ENCODE data around the gene FGF8. TPM values are rescaled to one million over a fixed set of nuclear protein-coding genes. Genes with fewer than 3 reads are reported as not detected.

FGF8 gene
- total and polyA plus RNA-seq, 9 of the 15 experiments (the other 6 are each of a cell fraction or from before 2014, with no cell fraction given): 0.13 to 0.82 (median 0.37) TPM; not detected in 5

DNA sequence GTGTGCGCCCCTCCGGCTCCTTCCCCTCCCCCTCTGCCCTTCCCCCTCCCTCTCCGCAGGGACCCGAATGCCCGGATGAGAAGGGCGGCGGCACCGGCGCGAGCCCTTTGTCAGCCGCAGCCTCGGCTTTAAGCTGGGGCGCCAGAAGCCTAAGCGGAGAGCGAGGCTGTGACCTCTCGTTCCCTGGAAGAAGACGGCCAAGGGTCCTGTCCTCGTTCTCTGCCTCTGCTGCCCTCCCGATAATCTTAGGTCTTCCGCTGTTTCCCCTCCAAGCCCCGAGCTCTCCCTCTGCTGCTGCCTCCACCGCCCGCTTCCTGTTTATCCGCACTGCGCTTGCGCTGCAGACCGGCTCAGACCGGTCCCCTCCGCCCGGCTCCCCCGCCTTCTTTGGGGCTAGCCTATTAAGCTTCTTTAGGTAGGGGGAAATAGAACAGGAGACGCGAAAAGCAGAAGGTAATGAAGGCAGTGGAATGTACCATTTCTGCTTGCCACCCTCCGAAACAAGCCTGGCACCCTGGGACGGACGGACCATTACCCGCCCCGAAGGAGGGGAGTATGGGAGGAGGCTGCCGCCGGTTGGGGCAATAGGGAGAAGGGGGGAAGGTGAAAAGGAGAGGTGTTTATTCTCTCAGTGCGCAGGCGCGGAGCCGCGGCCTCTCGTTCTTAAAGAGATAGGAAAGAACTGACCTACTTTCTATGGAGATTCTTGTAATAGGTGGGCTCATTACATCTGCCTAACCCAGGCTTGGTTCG, 42.4 kb upstream of the FGF8 start, which contains the start of gene OGA (continued):
- TF ChIP-seq, protein P1, sequence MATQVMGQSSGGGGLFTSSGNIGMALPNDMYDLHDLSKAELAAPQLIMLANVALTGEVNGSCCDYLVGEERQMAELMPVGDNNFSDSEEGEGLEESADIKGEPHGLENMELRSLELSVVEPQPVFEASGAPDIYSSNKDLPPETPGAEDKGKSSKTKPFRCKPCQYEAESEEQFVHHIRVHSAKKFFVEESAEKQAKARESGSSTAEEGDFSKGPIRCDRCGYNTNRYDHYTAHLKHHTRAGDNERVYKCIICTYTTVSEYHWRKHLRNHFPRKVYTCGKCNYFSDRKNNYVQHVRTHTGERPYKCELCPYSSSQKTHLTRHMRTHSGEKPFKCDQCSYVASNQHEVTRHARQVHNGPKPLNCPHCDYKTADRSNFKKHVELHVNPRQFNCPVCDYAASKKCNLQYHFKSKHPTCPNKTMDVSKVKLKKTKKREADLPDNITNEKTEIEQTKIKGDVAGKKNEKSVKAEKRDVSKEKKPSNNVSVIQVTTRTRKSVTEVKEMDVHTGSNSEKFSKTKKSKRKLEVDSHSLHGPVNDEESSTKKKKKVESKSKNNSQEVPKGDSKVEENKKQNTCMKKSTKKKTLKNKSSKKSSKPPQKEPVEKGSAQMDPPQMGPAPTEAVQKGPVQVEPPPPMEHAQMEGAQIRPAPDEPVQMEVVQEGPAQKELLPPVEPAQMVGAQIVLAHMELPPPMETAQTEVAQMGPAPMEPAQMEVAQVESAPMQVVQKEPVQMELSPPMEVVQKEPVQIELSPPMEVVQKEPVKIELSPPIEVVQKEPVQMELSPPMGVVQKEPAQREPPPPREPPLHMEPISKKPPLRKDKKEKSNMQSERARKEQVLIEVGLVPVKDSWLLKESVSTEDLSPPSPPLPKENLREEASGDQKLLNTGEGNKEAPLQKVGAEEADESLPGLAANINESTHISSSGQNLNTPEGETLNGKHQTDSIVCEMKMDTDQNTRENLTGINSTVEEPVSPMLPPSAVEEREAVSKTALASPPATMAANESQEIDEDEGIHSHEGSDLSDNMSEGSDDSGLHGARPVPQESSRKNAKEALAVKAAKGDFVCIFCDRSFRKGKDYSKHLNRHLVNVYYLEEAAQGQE (IDR thresholded peaks at IDR 0.05; ENCODE audit: borderline replicate concordance): peak; percentile 100
- TF ChIP-seq, protein P1 (CRISPR knock-in tag; IDR thresholded peaks at IDR 0.05; ENCODE audit: low read depth): 0 out of 2 replicates have a peak, but pooled peaks have one; percentile 23
- TF ChIP-seq, protein P2, sequence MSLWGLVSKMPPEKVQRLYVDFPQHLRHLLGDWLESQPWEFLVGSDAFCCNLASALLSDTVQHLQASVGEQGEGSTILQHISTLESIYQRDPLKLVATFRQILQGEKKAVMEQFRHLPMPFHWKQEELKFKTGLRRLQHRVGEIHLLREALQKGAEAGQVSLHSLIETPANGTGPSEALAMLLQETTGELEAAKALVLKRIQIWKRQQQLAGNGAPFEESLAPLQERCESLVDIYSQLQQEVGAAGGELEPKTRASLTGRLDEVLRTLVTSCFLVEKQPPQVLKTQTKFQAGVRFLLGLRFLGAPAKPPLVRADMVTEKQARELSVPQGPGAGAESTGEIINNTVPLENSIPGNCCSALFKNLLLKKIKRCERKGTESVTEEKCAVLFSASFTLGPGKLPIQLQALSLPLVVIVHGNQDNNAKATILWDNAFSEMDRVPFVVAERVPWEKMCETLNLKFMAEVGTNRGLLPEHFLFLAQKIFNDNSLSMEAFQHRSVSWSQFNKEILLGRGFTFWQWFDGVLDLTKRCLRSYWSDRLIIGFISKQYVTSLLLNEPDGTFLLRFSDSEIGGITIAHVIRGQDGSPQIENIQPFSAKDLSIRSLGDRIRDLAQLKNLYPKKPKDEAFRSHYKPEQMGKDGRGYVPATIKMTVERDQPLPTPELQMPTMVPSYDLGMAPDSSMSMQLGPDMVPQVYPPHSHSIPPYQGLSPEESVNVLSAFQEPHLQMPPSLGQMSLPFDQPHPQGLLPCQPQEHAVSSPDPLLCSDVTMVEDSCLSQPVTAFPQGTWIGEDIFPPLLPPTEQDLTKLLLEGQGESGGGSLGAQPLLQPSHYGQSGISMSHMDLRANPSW (CRISPR knock-in tag; IDR thresholded peaks at IDR 0.05): no peak
- TF ChIP-seq PRPF4 (IDR thresholded peaks at IDR 0.05; ENCODE audit: insufficient read depth, low read depth, low read length, poor library complexity, severe bottlenecking) (peak; percentile 96), BACH1 (tag; IDR thresholded peaks at IDR 0.05) (no peak), SUPT5H (IDR thresholded peaks at IDR 0.05) (peak; percentile 97), POLR3G (IDR thresholded peaks at IDR 0.05; ENCODE audit: extremely low read depth, insufficient read length, insufficient replicate concordance) (no peak), ZKSCAN3 (CRISPR knock-in tag; IDR thresholded peaks at IDR 0.05) (no peak), ZNF780A (CRISPR knock-in tag; IDR thresholded peaks at IDR 0.05) (no peak), CCNT2 (IDR thresholded peaks at IDR 0.05; ENCODE audit: borderline replicate concordance, extremely low read depth, insufficient read length, low read depth, low read length) (peak; percentile 23), THRAP3 (IDR thresholded peaks at IDR 0.05; ENCODE audit: borderline replicate concordance) (no peak), TBP (optimal IDR thresholded peaks at IDR 0.05; ENCODE audit: low read depth, low read length) (peak; percentile 72), RFX7 (CRISPR knock-in tag; IDR thresholded peaks at IDR 0.05) (no peak)
- TF ChIP-seq, protein P3, sequence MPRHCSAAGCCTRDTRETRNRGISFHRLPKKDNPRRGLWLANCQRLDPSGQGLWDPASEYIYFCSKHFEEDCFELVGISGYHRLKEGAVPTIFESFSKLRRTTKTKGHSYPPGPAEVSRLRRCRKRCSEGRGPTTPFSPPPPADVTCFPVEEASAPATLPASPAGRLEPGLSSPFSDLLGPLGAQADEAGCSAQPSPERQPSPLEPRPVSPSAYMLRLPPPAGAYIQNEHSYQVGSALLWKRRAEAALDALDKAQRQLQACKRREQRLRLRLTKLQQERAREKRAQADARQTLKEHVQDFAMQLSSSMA (CRISPR knock-in tag; IDR thresholded peaks at IDR 0.05): no peak
- TF ChIP-seq, protein P4, sequence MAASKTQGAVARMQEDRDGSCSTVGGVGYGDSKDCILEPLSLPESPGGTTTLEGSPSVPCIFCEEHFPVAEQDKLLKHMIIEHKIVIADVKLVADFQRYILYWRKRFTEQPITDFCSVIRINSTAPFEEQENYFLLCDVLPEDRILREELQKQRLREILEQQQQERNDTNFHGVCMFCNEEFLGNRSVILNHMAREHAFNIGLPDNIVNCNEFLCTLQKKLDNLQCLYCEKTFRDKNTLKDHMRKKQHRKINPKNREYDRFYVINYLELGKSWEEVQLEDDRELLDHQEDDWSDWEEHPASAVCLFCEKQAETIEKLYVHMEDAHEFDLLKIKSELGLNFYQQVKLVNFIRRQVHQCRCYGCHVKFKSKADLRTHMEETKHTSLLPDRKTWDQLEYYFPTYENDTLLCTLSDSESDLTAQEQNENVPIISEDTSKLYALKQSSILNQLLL (CRISPR knock-in tag; IDR thresholded peaks at IDR 0.05; ENCODE audit: borderline replicate concordance): no peak

Data from K562 (cell line).